ENCODE measurements around the gene ATG4B. TPM values are rescaled to one million over a fixed set of nuclear protein-coding genes. Genes with fewer than 3 reads are reported as not detected.

ATG4B gene
- total RNA-seq, 6 experiments from 2014 or later, result 20.6 to 49.8 (median 39.3) TPM

- ATAC-seq (no peak), DNase-seq (no peak)
- H3K27me3 ChIP-seq, result no peaks in the 10 kb centered on the region
- intact Hi-C loops (cut with DNase I), result no loop called here
- H3K9me3 ChIP-seq, result no peaks in the 10 kb centered on the region
- no peak for TF ChIP-seq POLR2A (IDR thresholded peaks at IDR 0.05)
- TF ChIP-seq, protein P1, sequence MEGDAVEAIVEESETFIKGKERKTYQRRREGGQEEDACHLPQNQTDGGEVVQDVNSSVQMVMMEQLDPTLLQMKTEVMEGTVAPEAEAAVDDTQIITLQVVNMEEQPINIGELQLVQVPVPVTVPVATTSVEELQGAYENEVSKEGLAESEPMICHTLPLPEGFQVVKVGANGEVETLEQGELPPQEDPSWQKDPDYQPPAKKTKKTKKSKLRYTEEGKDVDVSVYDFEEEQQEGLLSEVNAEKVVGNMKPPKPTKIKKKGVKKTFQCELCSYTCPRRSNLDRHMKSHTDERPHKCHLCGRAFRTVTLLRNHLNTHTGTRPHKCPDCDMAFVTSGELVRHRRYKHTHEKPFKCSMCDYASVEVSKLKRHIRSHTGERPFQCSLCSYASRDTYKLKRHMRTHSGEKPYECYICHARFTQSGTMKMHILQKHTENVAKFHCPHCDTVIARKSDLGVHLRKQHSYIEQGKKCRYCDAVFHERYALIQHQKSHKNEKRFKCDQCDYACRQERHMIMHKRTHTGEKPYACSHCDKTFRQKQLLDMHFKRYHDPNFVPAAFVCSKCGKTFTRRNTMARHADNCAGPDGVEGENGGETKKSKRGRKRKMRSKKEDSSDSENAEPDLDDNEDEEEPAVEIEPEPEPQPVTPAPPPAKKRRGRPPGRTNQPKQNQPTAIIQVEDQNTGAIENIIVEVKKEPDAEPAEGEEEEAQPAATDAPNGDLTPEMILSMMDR (IDR thresholded peaks at IDR 0.05), result no peak
- no peak overlapping the region for H3K4me3 ChIP-seq
- peaks cover 0 to 28% (median 6%) of the 10 kb centered on the region in 4 donors for H3K36me3 ChIP-seq
- no peak overlapping the region for H3K27ac ChIP-seq
- WGBS (ENCODE audit: insufficient coverage, low coverage, low lambda C conversion rate, missing lambda C conversion rate), result 62% methylated on average over 5 of the region's 6 CpGs
- no peaks in the 10 kb centered on the region for H3K4me1 ChIP-seq
Measured at GRCh38 chr2:241599615-241600014, 37.9 kb upstream of the ATG4B start.

GRCh38 chr2:241601841-241602240 lies 35.7 kb upstream of the ATG4B start:
- DNase-seq (no peak), ATAC-seq (no peak)
- Histone ChIP-seq H3K27ac (no peak overlapping the region), H3K27me3 (no peaks in the 10 kb centered on the region), H3K4me1 (no peaks in the 10 kb centered on the region), H3K4me3 (no peak overlapping the region), H3K9me3 (no peaks in the 10 kb centered on the region), H3K36me3 (peaks cover 0 to 45% (median 4%) of the 10 kb centered on the region in 4 donors)
- TF ChIP-seq POLR2A (IDR thresholded peaks at IDR 0.05), result no peak
- TF ChIP-seq, protein P1 (IDR thresholded peaks at IDR 0.05), result no peak
- intact Hi-C loops (cut with DNase I), result no loop called here
- WGBS (ENCODE audit: insufficient coverage, low coverage, low lambda C conversion rate, missing lambda C conversion rate), result no CpG with 5 or more reads among the region's 13 CpGs

DNA sequence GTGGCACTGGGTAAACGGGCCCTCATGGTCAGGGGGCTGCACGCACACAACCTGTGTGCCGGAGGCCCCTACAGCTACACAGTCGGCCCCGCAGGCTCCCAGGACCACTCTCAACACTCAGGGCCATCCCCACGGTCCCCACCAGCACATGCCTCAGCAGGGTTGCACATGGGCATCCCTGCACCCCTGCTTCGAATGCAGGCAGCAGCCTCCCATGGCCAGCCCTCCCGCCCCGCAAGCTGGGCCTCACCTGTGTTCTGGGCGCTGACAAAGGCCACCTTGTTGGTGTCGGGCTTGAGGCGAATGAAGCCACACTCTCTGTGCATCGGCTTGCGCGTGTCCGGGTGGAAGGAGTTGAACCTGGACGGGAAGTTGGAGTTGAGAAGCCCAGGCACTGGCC lies 34.8 kb upstream of the ATG4B start:
- DNase-seq (no peak), ATAC-seq (peak in 1 of 4 donors; percentile 25)
- intact Hi-C loops (cut with DNase I), result no loop called here
- no peak for TF ChIP-seq POLR2A (IDR thresholded peaks at IDR 0.05)
- TF ChIP-seq, protein P1 (IDR thresholded peaks at IDR 0.05), result no peak
- H3K27ac ChIP-seq, result no peak overlapping the region
- no peaks in the 10 kb centered on the region for H3K27me3 ChIP-seq
- peaks cover 0 to 45% (median 4%) of the 10 kb centered on the region in 4 donors for H3K36me3 ChIP-seq
- WGBS (ENCODE audit: insufficient coverage, low coverage, low lambda C conversion rate, missing lambda C conversion rate), result 97% methylated on average over 7 of the region's 17 CpGs
- no peaks in the 10 kb centered on the region for H3K4me1 ChIP-seq
- H3K9me3 ChIP-seq, result no peaks in the 10 kb centered on the region
- no peak overlapping the region for H3K4me3 ChIP-seq

DNA sequence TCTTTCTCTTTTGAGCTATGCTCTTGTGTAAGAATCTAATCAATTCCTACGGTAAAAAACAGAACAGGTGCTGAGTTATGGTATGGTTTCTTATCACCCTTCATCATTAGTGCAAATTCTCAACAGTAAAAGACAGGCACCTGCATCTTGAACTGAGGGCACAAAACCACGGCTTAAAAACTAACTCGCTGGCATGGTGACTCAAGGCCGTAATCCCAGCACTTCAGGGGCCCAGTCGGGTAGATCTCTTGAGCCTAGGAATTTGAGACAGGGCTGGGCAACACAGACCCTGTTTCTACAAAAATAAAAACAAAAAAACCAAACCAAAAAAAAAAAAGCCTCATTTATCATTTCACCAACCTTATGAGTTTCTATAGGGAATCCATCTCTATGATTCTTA lies 33.8 kb upstream of the ATG4B start:
- no peak for TF ChIP-seq POLR2A (IDR thresholded peaks at IDR 0.05)
- no peak overlapping the region for H3K4me3 ChIP-seq
- no peaks in the 10 kb centered on the region for H3K4me1 ChIP-seq
- H3K27me3 ChIP-seq, result no peaks in the 10 kb centered on the region
- H3K27ac ChIP-seq, result no peak overlapping the region
- intact Hi-C loops (cut with DNase I), result no loop called here
- H3K9me3 ChIP-seq, result no peaks in the 10 kb centered on the region
- ATAC-seq (no peak), DNase-seq (no peak)
- 74% methylated on average over 5 of the region's 5 CpGs for WGBS (ENCODE audit: insufficient coverage, low coverage, low lambda C conversion rate, missing lambda C conversion rate)
- H3K36me3 ChIP-seq, result peaks cover 0 to 45% (median 4%) of the 10 kb centered on the region in 4 donors

GRCh38 chr2:241606186-241606585 lies 31.3 kb upstream of the ATG4B start:
- Histone ChIP-seq H3K27me3 (no peaks in the 10 kb centered on the region), H3K27ac (no peak overlapping the region), H3K9me3 (no peaks in the 10 kb centered on the region), H3K36me3 (peaks cover 0 to 33% (median 4%) of the 10 kb centered on the region in 4 donors), H3K4me1 (peaks cover 0 to 6% (median 0%) of the 10 kb centered on the region in 4 donors), H3K4me3 (no peak overlapping the region)
- TF ChIP-seq, protein P1 (IDR thresholded peaks at IDR 0.05), result no peak
- TF ChIP-seq POLR2A (IDR thresholded peaks at IDR 0.05), result no peak
- WGBS (ENCODE audit: insufficient coverage, low coverage, low lambda C conversion rate, missing lambda C conversion rate), result 86% methylated on average over 5 of the region's 8 CpGs
- DNase-seq, result no peak
- intact Hi-C loops (cut with DNase I), result no loop called here
- ATAC-seq, result no peak

Measured in right lobe of liver (tissue), 6 donors.